ENCODE measurements around the gene HECA.
"Not testable (repeated sequence)": the region's sequence is repeated elsewhere in the genome, so short reads cannot be mapped to it uniquely, and the experiment has no call there.

Gene HECA

DNA sequence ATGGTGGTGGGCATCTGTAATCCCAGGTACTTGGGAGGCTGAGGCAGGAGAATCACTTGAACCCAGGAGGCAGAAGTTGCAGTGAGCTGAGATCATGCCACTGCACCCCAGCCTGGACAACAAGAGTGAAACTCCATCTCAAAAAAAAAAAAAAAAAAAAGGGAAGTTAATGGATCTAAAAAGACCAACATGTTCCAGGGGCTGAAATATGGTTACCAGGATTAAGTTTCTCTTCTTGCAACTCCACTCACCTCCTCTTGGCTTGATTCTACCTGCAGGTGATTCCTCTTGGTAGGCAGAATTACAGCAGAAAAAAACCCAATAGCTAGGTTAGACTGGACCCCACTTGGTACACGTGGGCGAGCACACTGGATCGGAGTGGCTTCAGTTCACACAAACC, 93.5 kb downstream of the HECA start:
- not testable (repeated sequence) for H3K4me3 ChIP-seq (ENCODE audit: low read length); H3K36me3 ChIP-seq (ENCODE audit: insufficient read depth, low read length); H3K9me3 ChIP-seq (replicated peaks; ENCODE audit: low read length); H3K9ac ChIP-seq (ENCODE audit: low read depth, low read length); H3K4me1 ChIP-seq (ENCODE audit: control insufficient read depth, insufficient read depth, low read length); H3K4me2 ChIP-seq (ENCODE audit: low read length); H3K27me3 ChIP-seq (ENCODE audit: control insufficient read depth, insufficient read depth, low read length)

Measured in skeletal muscle satellite cell (primary cell).